ENCODE data around the gene ATP1B1.
A peak's percentile ranks its signal among the peaks of the same experiment; 100 is the strongest.

The ATP1B1 gene

DNA sequence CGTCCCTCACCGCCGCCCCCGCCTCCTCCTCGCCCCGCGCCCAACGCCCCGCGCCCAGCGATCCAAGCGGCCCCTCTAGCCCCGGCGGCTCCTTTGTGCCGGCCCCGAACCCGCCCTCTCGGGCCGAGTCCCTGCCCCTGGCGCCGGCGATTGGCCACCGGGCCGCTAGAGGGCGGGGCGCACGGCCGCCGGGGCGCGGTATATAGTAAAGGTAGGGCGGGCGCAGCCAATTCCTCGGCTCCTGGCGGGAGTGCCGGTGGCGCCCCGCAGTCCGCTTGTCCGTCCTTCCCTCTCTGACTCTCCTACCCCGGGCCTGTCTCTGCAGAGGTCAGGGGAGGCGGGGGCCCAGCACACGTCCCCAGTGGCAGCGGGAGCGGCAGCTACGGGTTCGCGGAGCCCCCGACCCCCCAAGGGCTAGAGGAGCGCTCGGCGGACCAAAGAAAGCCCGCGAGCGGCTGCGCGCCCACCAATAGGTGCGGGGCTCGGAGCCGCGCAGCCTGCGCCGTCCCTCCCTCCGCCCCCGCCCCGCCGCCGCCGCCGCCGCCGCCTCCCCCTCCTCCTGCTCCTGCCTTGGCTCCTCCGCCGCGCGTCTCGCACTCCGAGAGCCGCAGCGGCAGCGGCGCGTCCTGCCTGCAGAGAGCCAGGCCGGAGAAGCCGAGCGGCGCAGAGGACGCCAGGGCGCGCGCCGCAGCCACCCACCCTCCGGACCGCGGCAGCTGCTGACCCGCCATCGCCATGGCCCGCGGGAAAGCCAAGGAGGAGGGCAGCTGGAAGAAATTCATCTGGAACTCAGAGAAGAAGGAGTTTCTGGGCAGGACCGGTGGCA is at the start of gene ATP1B1:
Gene ATP1B1, plus strand, starts transcription at position 596 of the 826 bp plus-strand sequence. Its CDS starts 140 bp downstream, at position 736.
- DNase-seq, result peak; percentile 96

DNA sequence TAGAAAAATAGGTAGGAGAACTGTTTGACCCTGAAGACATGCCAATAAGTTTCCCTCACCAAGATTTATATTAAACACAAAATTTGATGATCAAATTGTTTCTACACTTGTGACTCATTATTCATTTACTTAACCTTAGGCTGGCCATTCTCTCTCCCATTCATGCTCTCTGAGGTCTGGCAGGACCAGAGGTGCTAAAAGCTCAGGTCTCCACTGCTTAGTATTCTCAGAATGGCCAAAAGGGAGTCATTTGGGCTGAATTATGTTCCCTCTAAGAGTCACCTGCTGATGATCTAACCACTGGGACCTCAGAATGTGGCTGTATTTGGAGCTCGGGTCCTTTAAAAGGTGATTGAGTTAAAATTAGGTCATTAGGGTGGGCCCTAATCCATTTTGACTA is 47.1 kb upstream of the ATP1B1 start:
- DNase-seq, result no peak

DNA sequence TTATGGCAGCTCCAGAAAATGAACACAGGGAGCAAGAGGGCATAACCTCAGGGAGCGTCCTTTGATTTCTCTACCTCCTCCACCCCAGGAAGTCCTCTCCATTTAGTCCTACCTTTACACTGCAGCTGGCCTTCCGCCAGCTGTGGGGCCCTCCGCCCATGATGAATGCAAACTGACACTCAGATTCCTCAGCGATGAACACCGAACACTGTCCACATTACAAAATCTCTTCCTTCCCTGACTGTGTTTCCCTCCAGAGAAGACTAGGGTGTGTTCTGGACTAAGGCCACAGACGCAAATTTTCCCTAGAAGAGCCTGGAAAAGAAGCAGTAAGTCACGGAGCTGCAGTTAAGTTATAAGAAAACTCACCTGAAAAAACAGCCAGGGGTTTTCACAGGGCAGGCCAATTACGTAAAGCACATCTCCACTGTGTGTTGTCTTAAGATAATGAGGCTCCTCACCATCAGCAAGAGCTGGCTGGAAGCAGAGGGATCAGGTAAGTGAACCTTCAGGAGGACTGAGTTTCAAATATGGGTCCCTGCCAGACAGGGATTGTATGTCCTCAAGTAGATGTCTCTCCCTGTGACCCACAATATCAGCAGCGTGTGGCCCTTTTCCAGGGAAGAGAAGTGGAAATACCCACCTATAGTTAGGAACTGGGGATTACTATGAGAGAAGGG is 46.3 kb upstream of the ATP1B1 start:
- no peak for DNase-seq

- DNase-seq, result no peak
Measured at GRCh38 chr1:169060919-169061639, 45.4 kb upstream of the ATP1B1 start.

DNA sequence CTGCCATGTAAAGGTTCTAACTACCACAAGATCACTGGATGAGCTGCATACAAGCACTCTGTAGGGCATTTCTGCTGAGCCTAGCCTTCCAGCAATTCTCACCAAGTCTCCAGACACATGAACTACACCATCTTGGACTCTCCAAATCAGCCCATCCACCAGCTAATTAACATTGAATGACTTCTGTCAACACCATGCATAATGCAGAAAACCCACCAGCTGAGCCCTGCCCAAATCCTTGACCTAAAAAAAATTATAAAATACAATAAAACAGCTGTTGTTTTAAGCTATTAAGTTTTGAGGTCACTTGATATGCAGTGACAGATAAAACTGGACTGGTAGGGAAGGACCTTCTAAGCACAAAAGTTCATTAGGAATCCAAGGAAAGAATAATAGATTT is 44.3 kb upstream of the ATP1B1 start:
- no peak for DNase-seq

- DNase-seq, result no peak
Measured at GRCh38 chr1:169064103-169064502, 42.4 kb upstream of the ATP1B1 start.

GRCh38 chr1:169070547-169070946 is 35.9 kb upstream of the ATP1B1 start:
- DNase-seq, result no peak

DNA sequence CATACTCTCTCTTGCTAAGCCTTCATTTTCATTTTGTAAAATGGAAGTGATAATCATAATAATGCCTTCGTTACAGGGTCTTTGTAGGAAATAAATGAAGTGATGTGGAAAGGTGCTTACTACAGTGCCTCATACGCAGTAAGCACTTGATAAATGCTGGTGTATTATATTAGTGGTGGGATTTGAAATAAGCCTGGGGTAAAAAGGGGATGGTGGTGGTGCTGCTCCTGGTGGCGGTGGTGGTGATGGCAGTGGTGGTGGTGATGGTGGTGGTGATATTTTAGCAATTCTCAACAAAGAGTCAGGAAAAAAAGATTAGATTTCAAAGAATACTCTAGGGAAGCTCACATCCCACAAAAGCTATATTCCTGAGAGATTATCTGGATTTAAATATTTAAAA is 35.5 kb upstream of the ATP1B1 start:
- no peak for DNase-seq

GRCh38 chr1:169072945-169073725 is 33.4 kb upstream of the ATP1B1 start:
- no peak for DNase-seq

- DNase-seq, result no peak
Measured at GRCh38 chr1:169078163-169078883, 28.2 kb upstream of the ATP1B1 start.

- no peak for DNase-seq
Measured at GRCh38 chr1:169081503-169082123, 24.9 kb upstream of the ATP1B1 start.

DNA sequence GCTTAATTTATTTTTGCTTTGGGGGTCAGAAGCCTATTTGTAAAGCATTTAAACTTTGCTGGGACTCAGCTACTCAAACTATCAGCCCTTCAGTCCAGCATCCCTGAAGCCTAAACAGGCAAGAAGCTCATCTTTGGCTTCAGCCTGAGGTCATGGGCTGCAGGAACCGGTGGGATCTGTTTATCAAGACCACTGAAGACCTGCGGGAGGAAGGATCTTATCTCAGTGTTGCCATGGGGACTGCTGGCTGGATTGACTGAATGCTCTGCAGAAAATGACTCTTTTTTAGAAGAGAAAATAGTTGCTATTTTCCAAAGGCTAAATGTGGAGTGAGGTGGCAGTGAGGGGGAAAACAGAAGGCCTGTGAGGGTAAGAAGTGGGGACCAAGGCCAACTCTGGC is 20.6 kb upstream of the ATP1B1 start:
- no peak for DNase-seq

- peak; percentile 58 for DNase-seq
Measured at GRCh38 chr1:169086603-169087455, 19.7 kb upstream of the ATP1B1 start.

- DNase-seq, result no peak
Measured at GRCh38 chr1:169087876-169088275, 18.6 kb upstream of the ATP1B1 start.

GRCh38 chr1:169089776-169090175 is 16.7 kb upstream of the ATP1B1 start:
- no peak for DNase-seq

- no peak for DNase-seq
Measured at GRCh38 chr1:169090308-169090899, 16.1 kb upstream of the ATP1B1 start.

GRCh38 chr1:169090900-169091311 is 15.6 kb upstream of the ATP1B1 start:
- DNase-seq, result no peak

- DNase-seq, result no peak
Measured at GRCh38 chr1:169091480-169091941, 15.0 kb upstream of the ATP1B1 start.

DNA sequence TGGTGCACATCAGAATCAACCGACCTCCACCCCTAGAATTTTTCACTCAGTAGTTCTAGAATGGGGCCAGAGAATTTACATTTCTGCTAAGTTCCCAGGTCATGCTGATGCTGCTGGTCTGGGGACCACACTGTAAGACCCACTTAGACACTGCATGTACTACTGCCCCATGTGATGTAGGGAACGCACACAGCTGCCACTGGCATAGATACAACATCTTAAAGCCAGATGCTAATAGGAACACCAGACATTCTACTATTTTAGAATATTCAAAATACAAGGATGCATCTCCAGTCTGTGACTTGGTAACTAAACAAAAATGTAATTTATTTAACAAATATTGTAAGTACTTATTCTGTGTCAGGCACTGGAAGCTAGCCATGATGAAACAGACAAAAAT is 14.1 kb upstream of the ATP1B1 start:
- no peak for DNase-seq
